ENCODE results near the gene TMEM52.
A peak's percentile ranks its signal among the peaks of the same experiment; 100 is the strongest.

TMEM52 gene

GRCh38 chr1:1950940-1951339 lies 31.9 kb upstream of the TMEM52 start:
- no peak overlapping the region for H3K4me3 ChIP-seq (ENCODE audit: low read depth, low read length)
- peaks cover 9% of the 10 kb centered on the region for H3K27me3 ChIP-seq
- TF ChIP-seq CTCF (IDR thresholded peaks at IDR 0.05; ENCODE audit: low read depth, low read length): no peak
- no peak for DNase-seq
- no peaks in the 10 kb centered on the region for H3K9me3 ChIP-seq
- no peaks in the 10 kb centered on the region; the same call in 1 of the 2 replicates for H3K4me1 ChIP-seq
- no peaks in the 10 kb centered on the region for H3K36me3 ChIP-seq

- no peak for DNase-seq
- Histone ChIP-seq H3K4me3 (ENCODE audit: low read depth, low read length) (no peak overlapping the region), H3K9me3 (no peaks in the 10 kb centered on the region), H3K4me1 (no peaks in the 10 kb centered on the region; the same call in 1 of the 2 replicates), H3K27me3 (peaks cover 9% of the 10 kb centered on the region), H3K36me3 (no peaks in the 10 kb centered on the region)
- no peak for TF ChIP-seq CTCF (IDR thresholded peaks at IDR 0.05; ENCODE audit: low read depth, low read length)
Measured at GRCh38 chr1:1948783-1949182, 29.7 kb upstream of the TMEM52 start.

GRCh38 chr1:1947493-1947892 lies 28.4 kb upstream of the TMEM52 start:
- H3K27me3 ChIP-seq: peaks cover 9% of the 10 kb centered on the region
- TF ChIP-seq CTCF (IDR thresholded peaks at IDR 0.05; ENCODE audit: low read depth, low read length): no peak
- H3K4me3 ChIP-seq (ENCODE audit: low read depth, low read length): no peak overlapping the region
- H3K4me1 ChIP-seq: peaks cover 2% of the 10 kb centered on the region; the same call in 1 of the 2 replicates
- H3K9me3 ChIP-seq: no peaks in the 10 kb centered on the region
- no peaks in the 10 kb centered on the region for H3K36me3 ChIP-seq
- no peak for DNase-seq

GRCh38 chr1:1946540-1946939 lies 27.5 kb upstream of the TMEM52 start:
- peak; percentile 51 for DNase-seq
- Histone ChIP-seq H3K4me1 (peaks cover 2% of the 10 kb centered on the region; the same call in 1 of the 2 replicates), H3K36me3 (no peaks in the 10 kb centered on the region), H3K27me3 (peaks cover 9% of the 10 kb centered on the region), H3K9me3 (no peaks in the 10 kb centered on the region), H3K4me3 (ENCODE audit: low read depth, low read length) (no peak overlapping the region)
- TF ChIP-seq CTCF (IDR thresholded peaks at IDR 0.05; ENCODE audit: low read depth, low read length): no peak

- no peak for TF ChIP-seq CTCF (IDR thresholded peaks at IDR 0.05; ENCODE audit: low read depth, low read length)
- Histone ChIP-seq H3K9me3 (no peaks in the 10 kb centered on the region), H3K4me3 (ENCODE audit: low read depth, low read length) (no peak overlapping the region), H3K4me1 (peaks cover 2% of the 10 kb centered on the region; the same call in 1 of the 2 replicates), H3K36me3 (no peaks in the 10 kb centered on the region), H3K27me3 (peaks cover 7% of the 10 kb centered on the region)
- no peak for DNase-seq
Measured at GRCh38 chr1:1945782-1946393, 26.8 kb upstream of the TMEM52 start.

- TF ChIP-seq CTCF (IDR thresholded peaks at IDR 0.05; ENCODE audit: low read depth, low read length): peak; percentile 78
- DNase-seq: peak; percentile 79
- no peaks in the 10 kb centered on the region for H3K27me3 ChIP-seq
- H3K9me3 ChIP-seq: no peaks in the 10 kb centered on the region
- H3K4me3 ChIP-seq (ENCODE audit: low read depth, low read length): peak overlapping the region; percentile 56
- peaks cover 2% of the 10 kb centered on the region; the same call in 1 of the 2 replicates for H3K4me1 ChIP-seq
- H3K36me3 ChIP-seq: no peaks in the 10 kb centered on the region
Measured at GRCh38 chr1:1943834-1944570, 24.9 kb upstream of the TMEM52 start.
